SK-N-SH (cell line): Measurements from ENCODE around the gene APBA2. TPM values are rescaled to one million over a fixed set of nuclear protein-coding genes. Genes with fewer than 3 reads are reported as not detected.

ENCODE experiments used
- CTCF ChIA-PET: fragments of 300-600, 350-600 bp; formaldehyde crosslinking; extraction: SDS; loops from one replicate; lab custom pipeline; 2021; lab: Yijun Ruan, JAX
- POLR2A ChIA-PET: fragments of 350-600 bp; sonication (Branson Sonifier 250); formaldehyde crosslinking; extraction: SDS; loops from one replicate; lab custom pipeline; 2020; ENCODE audit warnings: antibody characterized with exemption, inconsistent platforms; lab: Yijun Ruan, JAX
- DNase-seq: peaks from one replicate; pipeline ENCODE4 v3.0.0; 2012
- H2AFZ ChIP-seq: fragments of 200-600 bp; sonication (generic); 2 replicates; pipeline ENCODE4 v1.8.1; 2016; ENCODE audit warnings: antibody characterized with exemption, mild to moderate bottlenecking, low read depth
- H3F3A ChIP-seq: fragments of 200-600 bp; sonication (generic); replicated peaks from 2 replicates; pipeline ENCODE3; 2016; ENCODE audit warnings: antibody characterized with exemption, mild to moderate bottlenecking; ENCODE audit not compliant: insufficient read depth
- H3K27ac ChIP-seq, 2 experiments: fragments of 200-500 bp in 1 of 2; fragments of 200-600 bp in 1 of 2; sonication (Bioruptor generic) in 1 of 2; sonication (generic), shearing (Covaris generic) in 1 of 2; 2 replicates each; pipeline versions ENCODE4 v1.5.1 to v1.6.1; 2014 to 2016; ENCODE audit warnings: low read depth in 2 of 2, inconsistent platforms in 1 of 2, low read length in 1 of 2, mild to moderate bottlenecking in 1 of 2, mixed read lengths in 1 of 2
- H3K27me3 ChIP-seq: fragments of 200-600 bp; sonication (generic), shearing (Covaris generic); 2 replicates; pipeline ENCODE4 v1.6.1; 2016; ENCODE audit warnings: mixed run types; ENCODE audit not compliant: insufficient read depth
- H3K36me3 ChIP-seq, 2 experiments: fragments of 200-500 bp in 1 of 2; fragments of 200-600 bp in 1 of 2; sonication (Bioruptor generic) in 1 of 2; sonication (generic) in 1 of 2; replicated peaks in 1 of 2; 2 replicates each; pipeline versions ENCODE3 to v1.5.1; 2014 to 2016; ENCODE audit warnings: low read length in 1 of 2, mild to moderate bottlenecking in 1 of 2; ENCODE audit not compliant: insufficient read depth in 2 of 2, control insufficient read depth in 1 of 2
- H3K4me1 ChIP-seq, 2 experiments: fragments of 200-500 bp in 1 of 2; fragments of 200-600 bp in 1 of 2; sonication (Bioruptor generic) in 1 of 2; sonication (generic), shearing (Covaris generic) in 1 of 2; 2 replicates each; pipeline versions ENCODE4 v1.5.1 to v1.6.1; 2014 to 2016; ENCODE audit warnings: low read depth in 1 of 2, low read length in 1 of 2, mixed run types in 1 of 2; ENCODE audit not compliant: insufficient read depth in 2 of 2, control insufficient read depth in 1 of 2
- H3K4me2 ChIP-seq: fragments of 200-600 bp; sonication (generic), shearing (Covaris generic); 2 replicates; pipeline ENCODE4 v1.6.1; 2017; ENCODE audit warnings: mixed run types
- H3K4me3 ChIP-seq, 2 experiments: fragments of 200-500 bp in 1 of 2; fragments of 200-600 bp in 1 of 2; sonication (Bioruptor generic) in 1 of 2; sonication (generic), shearing (Covaris generic) in 1 of 2; 2 replicates each; pipeline versions ENCODE4 v1.5.1 to v1.8.1; 2014 to 2016; ENCODE audit warnings: low read depth in 2 of 2, inconsistent platforms in 1 of 2, low read length in 1 of 2, mild to moderate bottlenecking in 1 of 2, mixed read lengths in 1 of 2, moderate library complexity in 1 of 2
- H3K79me2 ChIP-seq: fragments of 200-600 bp; sonication (generic); 2 replicates; pipeline ENCODE4 v1.8.1; 2017; ENCODE audit warnings: mild to moderate bottlenecking; ENCODE audit not compliant: insufficient read depth
- H3K9ac ChIP-seq: fragments of 200-600 bp; sonication (generic); 2 replicates; pipeline ENCODE4 v1.6.1; 2017; ENCODE audit warnings: mixed run types
- H3K9me2 ChIP-seq: fragments of 200-600 bp; sonication (generic); 2 replicates; pipeline ENCODE4 v1.6.1; 2017; ENCODE audit warnings: mixed run types
- H3K9me3 ChIP-seq: fragments of 200-600 bp; sonication (generic); 2 replicates; pipeline ENCODE4 v1.6.1; 2017; ENCODE audit warnings: mixed run types, mild to moderate bottlenecking, moderate library complexity
- H4K20me1 ChIP-seq: fragments of 200-600 bp; sonication (generic); 2 replicates; pipeline ENCODE4 v1.6.1; 2017; ENCODE audit warnings: mild to moderate bottlenecking, mixed run types; ENCODE audit not compliant: insufficient read depth
- CHD2 ChIP-seq: fragments of 150-350 bp; IDR thresholded peaks from 2 replicates; pipeline ENCODE4 v1.6.1; 2018; ENCODE audit warnings: low read length; ENCODE audit not compliant: partially characterized antibody
- FOXM1 ChIP-seq: IDR thresholded peaks from 2 replicates; pipeline ENCODE4 v1.4.0; 2012; ENCODE audit warnings: low read depth, mild to moderate bottlenecking
- GABPA ChIP-seq: IDR thresholded peaks from 2 replicates; pipeline ENCODE4 v1.4.0; 2012; ENCODE audit warnings: low read depth, mild to moderate bottlenecking
- MAX ChIP-seq: IDR thresholded peaks from 2 replicates; pipeline ENCODE4 v1.4.0; 2012; ENCODE audit warnings: low read depth
- NFIC ChIP-seq: IDR thresholded peaks from 2 replicates; pipeline ENCODE4 v1.4.0; 2012; ENCODE audit warnings: borderline replicate concordance
- POLR2AphosphoS5 ChIP-seq: IDR thresholded peaks from 2 replicates; pipeline ENCODE4 v1.6.1; 2012; ENCODE audit warnings: low read depth, low read length
- RFX5 ChIP-seq: IDR thresholded peaks from 2 replicates; pipeline ENCODE4 v1.6.1; 2012; ENCODE audit warnings: mild to moderate bottlenecking, improper control_type of control experiment, low read length
- RXRA ChIP-seq: IDR thresholded peaks from 2 replicates; pipeline ENCODE4 v1.4.0; 2012; ENCODE audit warnings: low read depth, mild to moderate bottlenecking, borderline replicate concordance
- TEAD4 ChIP-seq: IDR thresholded peaks from 2 replicates; pipeline ENCODE4 v1.4.0; 2012; ENCODE audit warnings: mild to moderate bottlenecking, borderline replicate concordance; ENCODE audit not compliant: insufficient read depth
- USF1 ChIP-seq: IDR thresholded peaks from 2 replicates; pipeline ENCODE4 v1.4.0; 2012; ENCODE audit warnings: low read depth, borderline replicate concordance
- WGBS: methylation state at CpG from one replicate; pipeline ENCODE4 v1.1.6; 2017; ENCODE audit warnings: low lambda C conversion rate; 5-methylcytosine and 5-hydroxymethylcytosine counted together
- polyA plus RNA-seq, 3 experiments: library from polyadenylated mRNA; depleted of rRNA; stranded (reverse); fragments of >200 nt; gene quantifications; 2 replicates each; pipeline ENCODE4 v1.2.3, GENCODE V29; 2012
- TF ChIP-seq, protein P1 (sequence below): fragments of 200-600 bp; sonication (generic); IDR thresholded peaks from 2 replicates; pipeline ENCODE4 v1.6.1; 2017; ENCODE audit warnings: antibody characterized with exemption, mild to moderate bottlenecking, moderate library complexity

The APBA2 gene
- polyA plus RNA-seq, 1 of the 3 experiments (the other 2 are of a cell fraction), result 12.7 TPM

- no peaks in the 10 kb centered on the region for H3K79me2 ChIP-seq
- H3K36me3 ChIP-seq, result no peaks in the 10 kb centered on the region
- 80% methylated on average over 1 of the region's 19 CpGs for WGBS
- H3K9ac ChIP-seq, result no peak overlapping the region
- no peaks in the 10 kb centered on the region for H3K9me2 ChIP-seq
- DNase-seq, result no peak
- H2AFZ ChIP-seq, result no peak overlapping the region
- ChIA-PET CTCF (interaction anchor here (1.0 kb wide), 1 partner anchor 33 kb away, joined by 3 read pairs; no protein-coding TSS in a partner anchor), POLR2A (no interaction called here)
- H3F3A ChIP-seq, result no peaks in the 10 kb centered on the region
- H3K4me1 ChIP-seq, result no peaks in the 10 kb centered on the region; a peak in 1 of 4 replicates
- no peak for TF ChIP-seq RXRA
- no peaks in the 10 kb centered on the region for H3K27me3 ChIP-seq
- H3K4me2 ChIP-seq, result no peak overlapping the region
- no peaks in the 10 kb centered on the region for H3K9me3 ChIP-seq
- no peaks in the 10 kb centered on the region for H4K20me1 ChIP-seq
- no peak overlapping the region for H3K27ac ChIP-seq
- H3K4me3 ChIP-seq, result no peak overlapping the region
Observed at GRCh38 chr15:29107291-29107890, 221.6 kb downstream of the APBA2 start.

GRCh38 chr15:29107971-29108645 lies 222.3 kb downstream of the APBA2 start:
- H3K9me3 ChIP-seq, result no peaks in the 10 kb centered on the region
- H3K36me3 ChIP-seq, result no peaks in the 10 kb centered on the region
- H3K9ac ChIP-seq, result no peak overlapping the region
- ChIA-PET CTCF (interaction anchor here (1.0 kb wide), 1 partner anchor 32 kb away, joined by 3 read pairs; no protein-coding TSS in a partner anchor), POLR2A (no interaction called here)
- WGBS, result 69% methylated on average over 7 of the region's 15 CpGs
- H3K4me1 ChIP-seq, result no peaks in the 10 kb centered on the region; a peak in 1 of 4 replicates
- no peak overlapping the region for H3K4me2 ChIP-seq
- no peaks in the 10 kb centered on the region for H3K79me2 ChIP-seq
- H3K4me3 ChIP-seq, result no peak overlapping the region
- DNase-seq, result no peak
- H3K27ac ChIP-seq, result no peak overlapping the region
- no peaks in the 10 kb centered on the region for H4K20me1 ChIP-seq
- no peak for TF ChIP-seq RXRA
- TF ChIP-seq GABPA, result no peak
- TF ChIP-seq POLR2AphosphoS5, result no peak
- TF ChIP-seq RFX5, result no peak
- TF ChIP-seq NFIC, result no peak
- no peak for TF ChIP-seq FOXM1
- TF ChIP-seq USF1, result no peak
- TF ChIP-seq, protein P1, sequence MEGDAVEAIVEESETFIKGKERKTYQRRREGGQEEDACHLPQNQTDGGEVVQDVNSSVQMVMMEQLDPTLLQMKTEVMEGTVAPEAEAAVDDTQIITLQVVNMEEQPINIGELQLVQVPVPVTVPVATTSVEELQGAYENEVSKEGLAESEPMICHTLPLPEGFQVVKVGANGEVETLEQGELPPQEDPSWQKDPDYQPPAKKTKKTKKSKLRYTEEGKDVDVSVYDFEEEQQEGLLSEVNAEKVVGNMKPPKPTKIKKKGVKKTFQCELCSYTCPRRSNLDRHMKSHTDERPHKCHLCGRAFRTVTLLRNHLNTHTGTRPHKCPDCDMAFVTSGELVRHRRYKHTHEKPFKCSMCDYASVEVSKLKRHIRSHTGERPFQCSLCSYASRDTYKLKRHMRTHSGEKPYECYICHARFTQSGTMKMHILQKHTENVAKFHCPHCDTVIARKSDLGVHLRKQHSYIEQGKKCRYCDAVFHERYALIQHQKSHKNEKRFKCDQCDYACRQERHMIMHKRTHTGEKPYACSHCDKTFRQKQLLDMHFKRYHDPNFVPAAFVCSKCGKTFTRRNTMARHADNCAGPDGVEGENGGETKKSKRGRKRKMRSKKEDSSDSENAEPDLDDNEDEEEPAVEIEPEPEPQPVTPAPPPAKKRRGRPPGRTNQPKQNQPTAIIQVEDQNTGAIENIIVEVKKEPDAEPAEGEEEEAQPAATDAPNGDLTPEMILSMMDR, result no peak
- no peak for TF ChIP-seq CHD2
- no peak for TF ChIP-seq TEAD4
- TF ChIP-seq MAX, result no peak
- H3K27me3 ChIP-seq, result no peaks in the 10 kb centered on the region
- H3K9me2 ChIP-seq, result no peaks in the 10 kb centered on the region
- no peaks in the 10 kb centered on the region for H3F3A ChIP-seq
- no peak overlapping the region for H2AFZ ChIP-seq
